HEK293T (cell line): Measurements from ENCODE around the gene SIGLEC1.

ENCODE experiments used
- ARNT ChIP-seq: fragments of 450-650 bp; IDR thresholded peaks from 2 replicates; pipeline ENCODE4 v1.6.1; 2017; ENCODE audit warnings: mild to moderate bottlenecking
- BHLHE40 ChIP-seq: fragments of 450-650 bp; IDR thresholded peaks from 2 replicates; pipeline ENCODE4 v1.6.1; 2016; ENCODE audit warnings: mild to moderate bottlenecking, moderate library complexity, borderline replicate concordance
- ELF4 ChIP-seq: fragments of 450-650 bp; IDR thresholded peaks from 2 replicates; pipeline ENCODE4 v1.6.1; 2017; ENCODE audit warnings: antibody characterized with exemption
- FOXA1 ChIP-seq: fragments of 450-650 bp; IDR thresholded peaks from 2 replicates; pipeline ENCODE4 v1.6.1; 2016; ENCODE audit warnings: mild to moderate bottlenecking
- FOXK2 ChIP-seq: fragments of 450-650 bp; IDR thresholded peaks from 2 replicates; pipeline ENCODE4 v1.6.1; 2016; ENCODE audit warnings: mild to moderate bottlenecking
- FOXM1 ChIP-seq: fragments of 450-650 bp; IDR thresholded peaks from 2 replicates; pipeline ENCODE4 v1.6.1; 2017; ENCODE audit warnings: mild to moderate bottlenecking, borderline replicate concordance
- LEF1 ChIP-seq: fragments of 450-650 bp; IDR thresholded peaks from 2 replicates; pipeline ENCODE4 v1.6.1; 2017; ENCODE audit warnings: mild to moderate bottlenecking, borderline replicate concordance
- SP1 ChIP-seq: fragments of 450-650 bp; IDR thresholded peaks from 2 replicates; pipeline ENCODE4 v1.6.1; 2017
- SUZ12 ChIP-seq: fragments of 450-650 bp; IDR thresholded peaks from 2 replicates; pipeline ENCODE4 v1.6.1; 2016; ENCODE audit warnings: mild to moderate bottlenecking
- TARDBP ChIP-seq: fragments of 450-650 bp; IDR thresholded peaks from 2 replicates; pipeline ENCODE4 v1.6.1; 2016
- TF ChIP-seq, protein P1 (sequence below): fragments of 450-650 bp; IDR thresholded peaks from 2 replicates; pipeline ENCODE4 v1.6.1; 2016

DNA sequence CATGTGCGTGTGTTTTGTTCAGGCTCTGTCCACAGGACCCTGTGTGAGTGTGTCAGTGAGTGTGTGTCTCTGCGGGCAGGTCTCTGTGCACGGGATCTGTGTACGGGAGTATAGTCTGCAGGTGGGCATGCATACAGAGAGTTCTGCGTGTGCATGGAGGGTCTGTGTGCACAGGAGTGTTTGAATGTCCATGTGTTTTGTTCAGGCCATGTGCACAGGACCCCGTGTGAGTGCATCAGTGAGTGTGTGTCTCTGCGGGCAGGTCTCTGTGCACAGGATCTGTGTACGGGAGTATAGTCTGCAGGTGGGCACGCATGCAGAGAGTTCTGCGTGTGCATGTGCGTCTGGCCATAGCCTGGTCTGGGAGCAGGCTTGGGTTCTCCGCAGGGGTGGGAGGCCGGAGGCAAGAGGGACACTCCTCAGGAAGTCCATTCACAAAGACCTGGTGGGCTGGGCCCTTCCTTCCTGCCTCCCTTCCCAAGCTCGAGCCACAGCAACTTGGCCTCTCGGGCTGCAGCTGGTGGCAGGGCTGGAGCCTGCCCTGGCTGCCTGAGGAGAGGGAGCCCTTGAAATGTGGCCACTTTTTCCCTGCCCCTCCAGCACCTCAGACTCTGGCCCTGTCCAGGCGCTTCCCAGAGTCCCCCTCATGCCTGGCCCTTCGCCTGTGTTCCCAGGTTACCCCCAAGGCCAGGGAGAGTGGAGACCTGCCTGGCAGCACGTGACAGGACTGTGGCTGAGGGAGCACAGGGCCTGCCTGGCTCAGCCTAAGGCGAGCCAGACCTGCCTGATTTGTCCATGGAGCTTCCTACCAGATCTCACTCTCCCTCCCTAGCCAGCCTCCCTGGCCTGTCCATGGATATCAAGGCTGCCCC lies 26.9 kb upstream of the SIGLEC1 start:
- TF ChIP-seq FOXA1, result no peak
- TF ChIP-seq BHLHE40, result no peak
- TF ChIP-seq ELF4, result no peak
- TF ChIP-seq ARNT, result no peak
- no peak for TF ChIP-seq SP1
- TF ChIP-seq TARDBP, result no peak
- TF ChIP-seq SUZ12, result no peak
- TF ChIP-seq FOXK2, result no peak
- TF ChIP-seq LEF1, result no peak
- no peak for TF ChIP-seq FOXM1
- TF ChIP-seq, protein P1, sequence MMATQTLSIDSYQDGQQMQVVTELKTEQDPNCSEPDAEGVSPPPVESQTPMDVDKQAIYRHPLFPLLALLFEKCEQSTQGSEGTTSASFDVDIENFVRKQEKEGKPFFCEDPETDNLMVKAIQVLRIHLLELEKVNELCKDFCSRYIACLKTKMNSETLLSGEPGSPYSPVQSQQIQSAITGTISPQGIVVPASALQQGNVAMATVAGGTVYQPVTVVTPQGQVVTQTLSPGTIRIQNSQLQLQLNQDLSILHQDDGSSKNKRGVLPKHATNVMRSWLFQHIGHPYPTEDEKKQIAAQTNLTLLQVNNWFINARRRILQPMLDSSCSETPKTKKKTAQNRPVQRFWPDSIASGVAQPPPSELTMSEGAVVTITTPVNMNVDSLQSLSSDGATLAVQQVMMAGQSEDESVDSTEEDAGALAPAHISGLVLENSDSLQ, result no peak
